ENCODE data around the gene C22orf39.

DNA sequence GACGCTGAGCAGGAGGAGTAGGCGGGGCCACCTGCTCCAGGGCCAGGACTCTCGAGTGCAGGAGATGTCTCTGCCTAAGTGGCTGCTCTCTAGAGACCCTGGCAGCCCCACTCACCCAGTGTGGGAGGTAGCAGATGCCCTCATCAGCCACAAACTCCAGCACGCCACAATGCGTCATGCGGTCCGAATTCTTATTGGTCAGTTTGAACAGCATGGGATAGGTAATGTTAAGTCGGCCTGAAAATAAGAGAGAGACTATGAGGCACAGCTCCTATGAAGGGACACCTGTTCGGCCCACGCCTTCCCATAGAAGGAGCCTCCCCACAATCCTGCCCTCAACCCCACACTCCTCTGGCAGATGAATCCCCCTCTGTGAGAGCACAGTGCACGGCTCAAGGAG is 24.1 kb upstream of the C22orf39 start:
- TF ChIP-seq, protein P1, sequence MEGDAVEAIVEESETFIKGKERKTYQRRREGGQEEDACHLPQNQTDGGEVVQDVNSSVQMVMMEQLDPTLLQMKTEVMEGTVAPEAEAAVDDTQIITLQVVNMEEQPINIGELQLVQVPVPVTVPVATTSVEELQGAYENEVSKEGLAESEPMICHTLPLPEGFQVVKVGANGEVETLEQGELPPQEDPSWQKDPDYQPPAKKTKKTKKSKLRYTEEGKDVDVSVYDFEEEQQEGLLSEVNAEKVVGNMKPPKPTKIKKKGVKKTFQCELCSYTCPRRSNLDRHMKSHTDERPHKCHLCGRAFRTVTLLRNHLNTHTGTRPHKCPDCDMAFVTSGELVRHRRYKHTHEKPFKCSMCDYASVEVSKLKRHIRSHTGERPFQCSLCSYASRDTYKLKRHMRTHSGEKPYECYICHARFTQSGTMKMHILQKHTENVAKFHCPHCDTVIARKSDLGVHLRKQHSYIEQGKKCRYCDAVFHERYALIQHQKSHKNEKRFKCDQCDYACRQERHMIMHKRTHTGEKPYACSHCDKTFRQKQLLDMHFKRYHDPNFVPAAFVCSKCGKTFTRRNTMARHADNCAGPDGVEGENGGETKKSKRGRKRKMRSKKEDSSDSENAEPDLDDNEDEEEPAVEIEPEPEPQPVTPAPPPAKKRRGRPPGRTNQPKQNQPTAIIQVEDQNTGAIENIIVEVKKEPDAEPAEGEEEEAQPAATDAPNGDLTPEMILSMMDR (IDR thresholded peaks at IDR 0.05), result no peak
- no peak for TF ChIP-seq POLR2A (IDR thresholded peaks at IDR 0.05)
